Right lobe of liver (tissue), 6 donors: Measurements from ENCODE around the gene FSD2. TPM values are rescaled to one million over a fixed set of nuclear protein-coding genes. Genes with fewer than 3 reads are reported as not detected.
"Not testable (repeated sequence)": the region's sequence is repeated elsewhere in the genome, so short reads cannot be mapped to it uniquely, and the experiment has no call there.

Experiments
- ATAC-seq, 4 donors: fragments of 200-7000 bp; cut with Tn5 transposase; one replicate each; pipeline ENCODE4 v1.9.1; 2020; ENCODE audit warnings: mild to moderate bottlenecking in 4 of 4, moderate library complexity in 4 of 4
- DNase-seq, 3 donors: peaks; one replicate each; pipeline ENCODE4 v3.0.0-alpha.2; 2020
- H3K27ac ChIP-seq, 3 donors: fragments of 200-600 bp; one replicate each; pipeline ENCODE4 v1.8.0; 2022
- H3K27me3 ChIP-seq, 2 donors: fragments of 200-600 bp; one replicate each; pipeline ENCODE4 v1.8.0; 2022
- H3K36me3 ChIP-seq, 4 donors: fragments of 200-600 bp; sonication (generic) in 1 of 4; one replicate each; pipeline versions ENCODE4 v1.5.1 to v1.8.0; 2017 to 2022; ENCODE audit warnings: control low read depth in 1 of 4
- H3K4me1 ChIP-seq, 4 donors: fragments of 200-600 bp; sonication (generic) in 1 of 4; one replicate each; pipeline versions ENCODE4 v1.5.1 to v1.8.0; 2017 to 2022; ENCODE audit warnings: control low read depth in 1 of 4
- H3K4me3 ChIP-seq, 3 donors: fragments of 200-600 bp; one replicate each; pipeline ENCODE4 v1.8.0; 2022
- H3K9me3 ChIP-seq, 4 donors: fragments of 200-600 bp; sonication (generic) in 1 of 4; one replicate each; pipeline versions ENCODE4 v1.5.1 to v1.8.0; 2017 to 2022; ENCODE audit warnings: control low read depth in 1 of 4
- CTCF ChIP-seq, 4 donors: fragments of 200-600 bp in 3 of 4; fragments of 450-650 bp in 1 of 4; IDR thresholded peaks; one replicate each; pipeline versions ENCODE4 v1.5.1 to v1.8.0; 2016 to 2022; ENCODE audit warnings: antibody characterized with exemption in 4 of 4, mild to moderate bottlenecking in 2 of 4
- POLR2A ChIP-seq: fragments of 450-650 bp; IDR thresholded peaks from one replicate; pipeline ENCODE4 v1.6.1; 2017; ENCODE audit warnings: antibody characterized with exemption, mild to moderate bottlenecking
- WGBS: methylation state at CpG from one replicate; pipeline ENCODE4 v1.1.6; 2018; ENCODE audit warnings: low coverage, low lambda C conversion rate; ENCODE audit not compliant: insufficient coverage; ENCODE audit errors: missing lambda C conversion rate; 5-methylcytosine and 5-hydroxymethylcytosine counted together
- intact Hi-C, 2 donors: fragments of 100-400 bp; cut with DNase I; formaldehyde crosslinking; loops; one replicate each; pipeline versions ENCODE4 v1.11.2 to v1.14.1; 2022
- total RNA-seq, 6 experiments: library from RNA; depleted of rRNA in 2 of 6; stranded (reverse); fragments of >200 nt in 2 of 6; fragmentation: NEBNext Ultra II Directional in 3 of 6; extraction: Animal tissue kit (Norgen Biotek cat#: 25700) in 3 of 6; gene quantifications; one replicate each; pipeline versions ENCODE4 v1.1.0 to v1.2.4, GENCODE V29; 2016 to 2023
- donor health status: DM: no; HTN: yes; CAD: no.
- donor health status: DM: no; HTN: no; CAD: no.
- donor health status: DM: no; HTN: no; CAD: no.
- donor health status: DM: no; HTN: yes; CAD: no.
- donor health status: DM: no; HTN: yes; CAD: no.

Gene FSD2
- total RNA-seq, 6 experiments from 2014 or later, result not detected

- Histone ChIP-seq H3K36me3 (peaks cover 0 to under 1% (median 0%) of the 10 kb centered on the region in 4 donors), H3K27me3 (no peaks in the 10 kb centered on the region), H3K9me3 (no peaks in the 10 kb centered on the region), H3K27ac (no peak overlapping the region), H3K4me1 (no peaks in the 10 kb centered on the region), H3K4me3 (no peak overlapping the region)
- intact Hi-C loops, result no loop called here
- ATAC-seq (no peak), DNase-seq (no peak)
- WGBS, result no CpG with 5 or more reads among the region's 2 CpGs
- TF ChIP-seq POLR2A (no peak), CTCF (IDR thresholded peaks at IDR 0.05) (no peak)
Measured at GRCh38 chr15:82767163-82767829, 38.6 kb downstream of the FSD2 start.

- DNase-seq, intact Hi-C loops, H3K36me3 ChIP-seq, H3K27me3 ChIP-seq, H3K4me3 ChIP-seq, ATAC-seq, H3K4me1 ChIP-seq, H3K9me3 ChIP-seq, H3K27ac ChIP-seq: not testable (repeated sequence)
- 89% methylated on average over 5 of the region's 7 CpGs for WGBS
Measured at GRCh38 chr15:82766201-82766600, 39.7 kb downstream of the FSD2 start.

GRCh38 chr15:82764740-82765139 is 41.1 kb downstream of the FSD2 start:
- TF ChIP-seq CTCF (IDR thresholded peaks at IDR 0.05) (no peak), POLR2A (no peak)
- ATAC-seq, result no peak
- Histone ChIP-seq H3K27me3 (no peaks in the 10 kb centered on the region), H3K4me1 (no peaks in the 10 kb centered on the region), H3K4me3 (no peak overlapping the region), H3K36me3 (peaks cover 0 to 4% (median 0%) of the 10 kb centered on the region in 4 donors), H3K27ac (no peak overlapping the region), H3K9me3 (no peaks in the 10 kb centered on the region)
- intact Hi-C loops, result no loop called here
- WGBS, result 69% methylated on average over 4 of the region's 9 CpGs
- no peak for DNase-seq

GRCh38 chr15:82764117-82764490 is 41.8 kb downstream of the FSD2 start:
- DNase-seq, result no peak
- intact Hi-C loops, result no loop called here
- peaks cover 0 to 4% (median 0%) of the 10 kb centered on the region in 4 donors for H3K36me3 ChIP-seq
- WGBS, result 96% methylated on average over 3 of the region's 4 CpGs
- H3K27me3 ChIP-seq, result no peaks in the 10 kb centered on the region
- no peaks in the 10 kb centered on the region for H3K9me3 ChIP-seq
- no peak overlapping the region for H3K27ac ChIP-seq
- TF ChIP-seq POLR2A (no peak), CTCF (IDR thresholded peaks at IDR 0.05) (no peak)
- no peaks in the 10 kb centered on the region for H3K4me1 ChIP-seq
- no peak for ATAC-seq
- H3K4me3 ChIP-seq, result no peak overlapping the region

- ATAC-seq (no peak), DNase-seq (no peak)
- Histone ChIP-seq H3K9me3 (no peaks in the 10 kb centered on the region), H3K36me3 (peaks cover 0 to 9% (median under 1%) of the 10 kb centered on the region in 4 donors), H3K27ac (no peak overlapping the region), H3K27me3 (no peaks in the 10 kb centered on the region), H3K4me3 (no peak overlapping the region), H3K4me1 (no peaks in the 10 kb centered on the region)
- TF ChIP-seq CTCF (IDR thresholded peaks at IDR 0.05) (no peak), POLR2A (no peak)
- 92% methylated on average over 7 of the region's 7 CpGs for WGBS
- intact Hi-C loops, result no loop called here
Measured at GRCh38 chr15:82763361-82764116, 42.3 kb downstream of the FSD2 start.
